Astrocyte (in vitro differentiated cells and primary cell): Measurements from ENCODE around the gene EML6. TPM values are rescaled to one million over a fixed set of nuclear protein-coding genes. Genes with fewer than 3 reads are reported as not detected.

ENCODE experiments used
- DNase-seq: peaks from one replicate; pipeline ENCODE4 v3.0.0-alpha.2; 2010; ENCODE audit warnings: low read depth
- FAIRE-seq: peaks from 2 replicates; lab custom pipeline; 2011; peaks lifted over from hg19 to GRCh38; lab: Jason Lieb, UNC
- H2AFZ ChIP-seq: 2 replicates; pipeline ENCODE4 v1.6.0; 2012; ENCODE audit warnings: low read depth, low read length, inconsistent platforms
- H3K27ac ChIP-seq: 2 replicates; pipeline ENCODE4 v1.5.1; 2011; ENCODE audit warnings: low read depth, low read length, inconsistent platforms
- H3K27me3 ChIP-seq: 2 replicates; pipeline ENCODE4 v1.6.0; 2011; ENCODE audit warnings: low read length, inconsistent platforms; ENCODE audit not compliant: insufficient read depth
- H3K36me3 ChIP-seq: 2 replicates; pipeline ENCODE4 v1.5.1; 2011; ENCODE audit warnings: low read length, inconsistent platforms; ENCODE audit not compliant: insufficient read depth
- H3K4me1 ChIP-seq: 2 replicates; pipeline ENCODE4 v1.5.1; 2011; ENCODE audit warnings: low read length, inconsistent platforms; ENCODE audit not compliant: insufficient read depth
- H3K4me2 ChIP-seq: 2 replicates; pipeline ENCODE4 v1.6.0; 2012; ENCODE audit warnings: low read length, inconsistent platforms
- H3K4me3 ChIP-seq: 2 replicates; pipeline ENCODE4 v1.5.1; 2011; ENCODE audit warnings: low read depth, mild to moderate bottlenecking, low read length, inconsistent platforms; ENCODE audit not compliant: insufficient read depth
- H3K79me2 ChIP-seq: 2 replicates; pipeline ENCODE4 v1.6.0; 2012; ENCODE audit warnings: mild to moderate bottlenecking, low read length, inconsistent platforms; ENCODE audit not compliant: insufficient read depth
- H3K9ac ChIP-seq: 2 replicates; pipeline ENCODE4 v1.6.0; 2012; ENCODE audit warnings: mild to moderate bottlenecking, low read length, inconsistent platforms
- H3K9me3 ChIP-seq: 2 replicates; pipeline ENCODE4 v1.5.1; 2012; ENCODE audit warnings: low read depth, mild to moderate bottlenecking, low read length, inconsistent platforms; ENCODE audit not compliant: insufficient read depth
- H4K20me1 ChIP-seq: 2 replicates; pipeline ENCODE4 v1.6.0; 2012; ENCODE audit warnings: low read length, inconsistent platforms; ENCODE audit not compliant: insufficient read depth
- H3K27ac Mint-ChIP-seq: one replicate; pipeline ENCODE4 v1.8.0; 2021; ENCODE audit warnings: mild to moderate bottlenecking, mixed read lengths; ENCODE audit not compliant: unreplicated experiment
- H3K27me3 Mint-ChIP-seq: one replicate; pipeline ENCODE4 v1.8.0; 2021; ENCODE audit warnings: low read depth, mixed read lengths; ENCODE audit not compliant: unreplicated experiment
- H3K36me3 Mint-ChIP-seq: one replicate; pipeline ENCODE4 v1.8.0; 2021; ENCODE audit warnings: low read depth, mixed read lengths; ENCODE audit not compliant: unreplicated experiment
- H3K4me1 Mint-ChIP-seq: one replicate; pipeline ENCODE4 v1.8.0; 2021; ENCODE audit warnings: low read depth, mixed read lengths; ENCODE audit not compliant: unreplicated experiment
- H3K4me3 Mint-ChIP-seq: one replicate; pipeline ENCODE4 v1.8.0; 2021; ENCODE audit warnings: mild to moderate bottlenecking, moderate library complexity, mixed read lengths; ENCODE audit not compliant: unreplicated experiment
- H3K9me3 Mint-ChIP-seq: one replicate; pipeline ENCODE4 v1.8.0; 2021; ENCODE audit warnings: mild to moderate bottlenecking, mixed read lengths; ENCODE audit not compliant: unreplicated experiment
- EZH2 ChIP-seq: IDR thresholded peaks from 2 replicates; pipeline ENCODE4 v1.6.1; 2012; ENCODE audit warnings: mild to moderate bottlenecking, low read length, inconsistent platforms; ENCODE audit not compliant: insufficient read depth
- total RNA-seq: library from RNA; stranded (reverse); gene quantifications from 2 replicates; pipeline ENCODE4 v1.2.1, GENCODE V29; 2021
- TF ChIP-seq, protein P1 (sequence below): IDR thresholded peaks from 2 replicates; pipeline ENCODE4 v1.5.1; 2011; ENCODE audit warnings: low read depth, mild to moderate bottlenecking, inconsistent platforms, low read length, moderate library complexity; ENCODE audit not compliant: insufficient read depth

EML6 gene
- total RNA-seq, 1 donor from 2014 or later = 0.23 TPM

DNA sequence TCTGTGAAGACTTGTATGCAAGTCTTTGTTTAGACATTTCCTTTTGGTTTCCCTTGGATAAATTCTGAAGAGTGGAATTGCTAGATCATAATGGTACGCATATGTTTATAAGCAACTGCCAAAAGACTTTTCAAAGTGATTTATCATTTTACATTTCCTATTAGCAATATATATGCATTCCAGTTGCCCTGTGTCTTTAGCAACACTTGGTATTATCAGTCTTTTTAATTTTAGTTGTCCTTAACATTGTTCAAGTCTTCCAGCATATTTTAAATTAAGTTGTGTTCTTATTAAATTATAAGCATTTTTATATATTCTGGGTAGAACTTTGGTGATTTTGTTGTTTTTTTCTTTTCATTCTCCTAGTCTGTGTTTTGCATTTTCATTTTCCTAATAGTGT lies 81.8 kb downstream of the EML6 start:
- no peak for DNase-seq
- H3K27me3 Mint-ChIP-seq = no peaks in the 10 kb centered on the region
- no peak overlapping the region for H3K27ac ChIP-seq
- H3K4me2 ChIP-seq = no peak overlapping the region
- H3K27me3 ChIP-seq = no peaks in the 10 kb centered on the region
- H3K9me3 Mint-ChIP-seq = peaks cover 2% of the 10 kb centered on the region
- no peak overlapping the region for H3K9ac ChIP-seq
- H3K4me1 Mint-ChIP-seq = peaks cover 5% of the 10 kb centered on the region
- TF ChIP-seq, protein P1, sequence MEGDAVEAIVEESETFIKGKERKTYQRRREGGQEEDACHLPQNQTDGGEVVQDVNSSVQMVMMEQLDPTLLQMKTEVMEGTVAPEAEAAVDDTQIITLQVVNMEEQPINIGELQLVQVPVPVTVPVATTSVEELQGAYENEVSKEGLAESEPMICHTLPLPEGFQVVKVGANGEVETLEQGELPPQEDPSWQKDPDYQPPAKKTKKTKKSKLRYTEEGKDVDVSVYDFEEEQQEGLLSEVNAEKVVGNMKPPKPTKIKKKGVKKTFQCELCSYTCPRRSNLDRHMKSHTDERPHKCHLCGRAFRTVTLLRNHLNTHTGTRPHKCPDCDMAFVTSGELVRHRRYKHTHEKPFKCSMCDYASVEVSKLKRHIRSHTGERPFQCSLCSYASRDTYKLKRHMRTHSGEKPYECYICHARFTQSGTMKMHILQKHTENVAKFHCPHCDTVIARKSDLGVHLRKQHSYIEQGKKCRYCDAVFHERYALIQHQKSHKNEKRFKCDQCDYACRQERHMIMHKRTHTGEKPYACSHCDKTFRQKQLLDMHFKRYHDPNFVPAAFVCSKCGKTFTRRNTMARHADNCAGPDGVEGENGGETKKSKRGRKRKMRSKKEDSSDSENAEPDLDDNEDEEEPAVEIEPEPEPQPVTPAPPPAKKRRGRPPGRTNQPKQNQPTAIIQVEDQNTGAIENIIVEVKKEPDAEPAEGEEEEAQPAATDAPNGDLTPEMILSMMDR = no peak
- TF ChIP-seq EZH2 = no peak
- H3K36me3 Mint-ChIP-seq = no peaks in the 10 kb centered on the region
- H3K4me1 ChIP-seq = peaks cover 3% of the 10 kb centered on the region
- FAIRE-seq = no peak
- no peak overlapping the region for H2AFZ ChIP-seq
- H3K27ac Mint-ChIP-seq = no peak overlapping the region
- no peaks in the 10 kb centered on the region for H3K79me2 ChIP-seq
- no peaks in the 10 kb centered on the region for H4K20me1 ChIP-seq
- H3K36me3 ChIP-seq = no peaks in the 10 kb centered on the region
- no peak overlapping the region for H3K4me3 Mint-ChIP-seq
- no peak overlapping the region for H3K4me3 ChIP-seq
- H3K9me3 ChIP-seq = no peaks in the 10 kb centered on the region

- Mint-ChIP-seq H3K27ac (no peak overlapping the region), H3K4me1 (peaks cover 5% of the 10 kb centered on the region), H3K27me3 (peaks cover 3% of the 10 kb centered on the region), H3K4me3 (no peak overlapping the region), H3K36me3 (no peaks in the 10 kb centered on the region), H3K9me3 (peaks cover 2% of the 10 kb centered on the region)
- Histone ChIP-seq H4K20me1 (no peaks in the 10 kb centered on the region), H3K9me3 (no peaks in the 10 kb centered on the region), H3K79me2 (no peaks in the 10 kb centered on the region), H3K27me3 (no peaks in the 10 kb centered on the region), H3K9ac (no peak overlapping the region), H3K27ac (no peak overlapping the region), H3K4me2 (no peak overlapping the region), H3K36me3 (no peaks in the 10 kb centered on the region), H2AFZ (no peak overlapping the region), H3K4me1 (peaks cover 3% of the 10 kb centered on the region), H3K4me3 (no peak overlapping the region)
- DNase-seq = no peak
- no peak for FAIRE-seq
- no peak for TF ChIP-seq EZH2
- TF ChIP-seq, protein P1 = no peak
Observed at GRCh38 chr2:54806975-54807374, 83.5 kb downstream of the EML6 start.

DNA sequence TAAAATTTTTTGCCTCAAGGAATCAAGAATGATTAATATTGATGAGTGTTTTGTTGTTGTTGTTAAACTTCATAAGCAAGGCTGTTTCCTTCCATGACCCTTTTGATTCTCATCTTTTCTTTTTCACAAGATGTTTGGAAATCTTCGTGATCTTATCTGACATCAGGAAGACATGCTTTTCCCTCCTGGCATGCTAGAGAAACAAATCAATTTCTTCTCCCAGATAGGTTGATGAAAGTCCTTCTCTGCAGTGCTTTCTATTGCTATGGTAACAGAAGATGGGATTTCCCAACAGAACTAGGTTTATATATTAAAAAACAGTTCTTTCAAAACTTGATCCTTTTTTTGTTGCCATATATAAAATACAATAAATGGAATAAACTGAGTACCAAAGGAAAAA lies 85.2 kb downstream of the EML6 start:
- H3K4me1 ChIP-seq = peaks cover 3% of the 10 kb centered on the region
- Mint-ChIP-seq H3K36me3 (no peaks in the 10 kb centered on the region), H3K4me3 (no peak overlapping the region), H3K27ac (no peak overlapping the region), H3K9me3 (no peaks in the 10 kb centered on the region), H3K27me3 (peaks cover 3% of the 10 kb centered on the region), H3K4me1 (peaks cover 7% of the 10 kb centered on the region)
- no peaks in the 10 kb centered on the region for H3K79me2 ChIP-seq
- no peaks in the 10 kb centered on the region for H4K20me1 ChIP-seq
- H3K4me3 ChIP-seq = no peak overlapping the region
- no peak overlapping the region for H3K27ac ChIP-seq
- H3K36me3 ChIP-seq = no peaks in the 10 kb centered on the region
- H3K9ac ChIP-seq = no peak overlapping the region
- no peaks in the 10 kb centered on the region for H3K27me3 ChIP-seq
- DNase-seq (no peak), FAIRE-seq (no peak)
- H3K9me3 ChIP-seq = no peaks in the 10 kb centered on the region
- no peak overlapping the region for H3K4me2 ChIP-seq
- no peak for TF ChIP-seq EZH2
- TF ChIP-seq, protein P1 = no peak
- H2AFZ ChIP-seq = no peak overlapping the region
